Panc1 (cell line): ENCODE measurements around the gene CMTM7. TPM values are rescaled to one million over a fixed set of nuclear protein-coding genes. Genes with fewer than 3 reads are reported as not detected.
"Not testable (repeated sequence)": the region's sequence is repeated elsewhere in the genome, so short reads cannot be mapped to it uniquely, and the experiment has no call there.

ENCODE experiments used
- ATAC-seq: fragments of 200-7000 bp; cut with Tn5 transposase; 2 replicates; pipeline ENCODE4 v1.9.1; 2020; ENCODE audit warnings: mild to moderate bottlenecking, moderate library complexity
- BruUV-seq: library from RNA; stranded (reverse); fragments of 400-500 nt; replicated peaks from 2 replicates; lab custom pipeline; 2021; lab: Mats Ljungman, UMichigan
- CTCF ChIA-PET: fragments of 300-600 bp; sonication (Branson Sonifier 250); formaldehyde crosslinking; loops from one replicate; lab custom pipeline; 2022; ENCODE audit warnings: antibody characterized with exemption; lab: Charles Lee
- POLR2A ChIA-PET: fragments of 300-600 bp; sonication (Branson Sonifier 250); formaldehyde crosslinking; loops from one replicate; lab custom pipeline; 2022; ENCODE audit warnings: antibody characterized with exemption; lab: Charles Lee
- DNase-seq: peaks from one replicate; pipeline ENCODE4 v3.0.0-alpha.2; 2010; ENCODE audit warnings: low read depth, low spot score
- H3K27ac ChIP-seq: 2 replicates; pipeline ENCODE4 v1.5.1; 2011; ENCODE audit warnings: mild to moderate bottlenecking, low read length, inconsistent platforms
- H3K27me3 ChIP-seq: fragments of 200-500 bp; sonication (Bioruptor generic); 2 replicates; pipeline ENCODE4 v1.6.0; 2014; ENCODE audit warnings: low read length, inconsistent platforms; ENCODE audit not compliant: control insufficient read depth, insufficient read depth
- H3K36me3 ChIP-seq: fragments of 200-500 bp; sonication (Bioruptor generic); 2 replicates; pipeline ENCODE4 v1.5.1; 2014; ENCODE audit warnings: inconsistent platforms, mild to moderate bottlenecking, low read length, moderate library complexity; ENCODE audit not compliant: control insufficient read depth, insufficient read depth
- H3K4me1 ChIP-seq: 2 replicates; pipeline ENCODE4 v1.5.1; 2011; ENCODE audit warnings: inconsistent platforms, mild to moderate bottlenecking, low read length, moderate library complexity; ENCODE audit not compliant: control insufficient read depth, insufficient read depth
- H3K4me3 ChIP-seq, 2 experiments: 2 replicates each; pipeline ENCODE4 v1.5.1; 2011 to 2012; ENCODE audit warnings: low read depth in 2 of 2, low read length in 2 of 2, mild to moderate bottlenecking in 2 of 2, inconsistent platforms in 1 of 2, moderate library complexity in 1 of 2
- H3K9me3 ChIP-seq: fragments of 200-500 bp; sonication (Bioruptor generic); 2 replicates; pipeline ENCODE4 v1.5.1; 2014; ENCODE audit warnings: low read depth, mild to moderate bottlenecking, inconsistent platforms, low read length, moderate library complexity; ENCODE audit not compliant: control insufficient read depth, insufficient read depth
- POLR2AphosphoS5 ChIP-seq: IDR thresholded peaks from 2 replicates; pipeline ENCODE4 v1.6.1; 2012; ENCODE audit warnings: mild to moderate bottlenecking, low read depth, low read length, moderate library complexity
- SIN3A ChIP-seq: IDR thresholded peaks from 2 replicates; pipeline ENCODE4 v1.6.1; 2012; ENCODE audit warnings: low read depth, mild to moderate bottlenecking, low read length, moderate library complexity, borderline replicate concordance; ENCODE audit not compliant: insufficient read depth
- TCF7L2 ChIP-seq: IDR thresholded peaks from 2 replicates; pipeline ENCODE4 v1.6.1; 2011; ENCODE audit warnings: mild to moderate bottlenecking, low read depth, low read length, inconsistent platforms
- in situ Hi-C: cut with HindIII; loops from 2 replicates; pipeline ENCODE4 v1.10.0; 2016; ENCODE audit warnings: low sequenced_read_pairs, low pct_unique_long_range_greater_than_20kb
- intact Hi-C: fragments of 100-400 bp; cut with micrococcal nuclease; formaldehyde crosslinking; loops from one replicate; pipeline ENCODE4 v1.10.0; 2022; ENCODE audit not compliant: unreplicated experiment
- total RNA-seq: library from RNA; stranded (reverse); gene quantifications from one replicate; pipeline ENCODE4 v1.2.1, GENCODE V29; 2021; ENCODE audit not compliant: unreplicated experiment
- TF ChIP-seq, protein P1 (sequence below): fragments of 450-650 bp; IDR thresholded peaks from 2 replicates; pipeline ENCODE4 v1.5.1; 2017; ENCODE audit warnings: mild to moderate bottlenecking
- TF ChIP-seq, protein P2 (sequence below), 2 experiments: IDR thresholded peaks; 2 replicates each; pipeline ENCODE4 v1.6.1; 2011 to 2012; ENCODE audit warnings: low read depth in 2 of 2, control low read depth in 1 of 2, low read length in 1 of 2, mild to moderate bottlenecking in 1 of 2, moderate library complexity in 1 of 2; ENCODE audit not compliant: insufficient read depth in 1 of 2

The CMTM7 gene
- total RNA-seq, 1 experiment from 2014 or later, result 43.5 TPM

DNA sequence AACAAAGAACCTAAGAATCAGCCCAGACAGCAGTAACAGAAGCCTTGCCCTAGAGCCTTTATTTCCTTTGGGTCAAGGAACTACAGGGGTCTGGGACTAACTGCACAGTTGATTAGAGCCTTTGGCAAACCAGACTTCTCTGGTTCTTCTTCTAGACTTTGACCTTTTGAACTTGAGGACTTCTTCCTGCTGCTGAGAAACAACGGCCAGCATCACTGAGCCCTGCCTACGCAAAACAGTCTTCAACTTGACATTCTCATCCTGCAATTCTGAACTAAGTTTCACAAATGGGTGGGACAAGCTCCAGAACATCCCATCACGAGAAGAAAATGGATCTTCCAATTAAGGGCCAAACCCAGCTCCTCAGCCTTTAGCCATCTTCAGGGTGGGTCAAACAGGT is 79.6 kb downstream of the CMTM7 start:
- BruUV-seq, result no TSS peak
- POLR2A ChIA-PET, result no interaction called here
- ATAC-seq (no peak), DNase-seq (no peak)
- in situ Hi-C loops (no loop called here), intact Hi-C loops (no loop called here)
- Histone ChIP-seq H3K9me3 (no peaks in the 10 kb centered on the region), H3K27ac (peak overlapping the region; percentile 84), H3K4me3 (no peak overlapping the region), H3K27me3 (no peaks in the 10 kb centered on the region), H3K4me1 (peaks cover 22% of the 10 kb centered on the region), H3K36me3 (no peaks in the 10 kb centered on the region)
- CTCF ChIA-PET, result no interaction called here
- TF ChIP-seq, protein P1, sequence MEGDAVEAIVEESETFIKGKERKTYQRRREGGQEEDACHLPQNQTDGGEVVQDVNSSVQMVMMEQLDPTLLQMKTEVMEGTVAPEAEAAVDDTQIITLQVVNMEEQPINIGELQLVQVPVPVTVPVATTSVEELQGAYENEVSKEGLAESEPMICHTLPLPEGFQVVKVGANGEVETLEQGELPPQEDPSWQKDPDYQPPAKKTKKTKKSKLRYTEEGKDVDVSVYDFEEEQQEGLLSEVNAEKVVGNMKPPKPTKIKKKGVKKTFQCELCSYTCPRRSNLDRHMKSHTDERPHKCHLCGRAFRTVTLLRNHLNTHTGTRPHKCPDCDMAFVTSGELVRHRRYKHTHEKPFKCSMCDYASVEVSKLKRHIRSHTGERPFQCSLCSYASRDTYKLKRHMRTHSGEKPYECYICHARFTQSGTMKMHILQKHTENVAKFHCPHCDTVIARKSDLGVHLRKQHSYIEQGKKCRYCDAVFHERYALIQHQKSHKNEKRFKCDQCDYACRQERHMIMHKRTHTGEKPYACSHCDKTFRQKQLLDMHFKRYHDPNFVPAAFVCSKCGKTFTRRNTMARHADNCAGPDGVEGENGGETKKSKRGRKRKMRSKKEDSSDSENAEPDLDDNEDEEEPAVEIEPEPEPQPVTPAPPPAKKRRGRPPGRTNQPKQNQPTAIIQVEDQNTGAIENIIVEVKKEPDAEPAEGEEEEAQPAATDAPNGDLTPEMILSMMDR, result no peak

DNA sequence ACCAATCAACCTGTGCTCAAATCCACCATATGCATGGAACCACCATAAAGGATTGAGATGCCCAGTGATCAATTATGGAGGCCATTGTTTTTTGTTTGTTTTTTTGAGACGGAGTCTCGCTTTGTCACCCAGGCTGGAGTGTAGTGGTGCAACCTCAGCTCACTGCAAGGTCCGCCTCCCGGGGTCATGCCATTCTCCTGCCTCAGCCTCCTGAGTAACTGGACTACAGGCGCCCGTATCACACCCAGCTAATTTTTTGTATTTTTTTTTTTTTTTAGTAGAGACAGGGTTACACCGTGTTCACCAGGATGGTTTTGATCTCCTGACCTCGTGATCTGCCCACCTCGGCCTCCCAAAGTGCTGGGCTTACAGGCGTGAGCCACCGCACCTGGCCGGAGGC is 80.5 kb downstream of the CMTM7 start:
- H3K4me3 ChIP-seq, POLR2A ChIA-PET, in situ Hi-C loops, ATAC-seq, H3K36me3 ChIP-seq, intact Hi-C loops, DNase-seq, H3K9me3 ChIP-seq, BruUV-seq, H3K27me3 ChIP-seq, H3K27ac ChIP-seq: not testable (repeated sequence)
- H3K4me1 ChIP-seq, result peaks cover 22% of the 10 kb centered on the region
- CTCF ChIA-PET, result interaction anchor here (0.7 kb wide), 1 partner anchor 30 kb away, joined by 3 read pairs; no protein-coding TSS in a partner anchor

DNA sequence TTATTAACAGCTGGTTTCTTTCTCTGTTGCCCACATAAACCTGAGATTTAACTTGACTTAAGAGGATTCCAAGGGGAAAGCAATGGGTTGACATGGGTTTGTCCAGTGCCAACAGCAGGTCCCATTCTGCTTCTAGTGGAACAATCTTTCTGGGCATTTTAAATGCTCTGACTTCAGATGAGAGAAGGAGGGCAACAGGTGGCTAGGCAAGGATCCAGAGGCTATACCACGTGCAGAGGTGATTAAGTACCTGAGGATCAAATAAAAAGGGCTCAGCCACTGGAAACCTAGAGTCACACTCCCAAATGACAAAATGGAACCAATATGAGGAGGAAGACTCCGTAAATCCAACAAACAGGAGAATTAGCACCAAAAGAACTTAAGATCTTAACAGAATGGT is 82.5 kb downstream of the CMTM7 start:
- no peaks in the 10 kb centered on the region for H3K36me3 ChIP-seq
- no TSS peak for BruUV-seq
- CTCF ChIA-PET, result no interaction called here
- H3K27me3 ChIP-seq, result no peaks in the 10 kb centered on the region
- TF ChIP-seq, protein P1, result no peak
- TF ChIP-seq POLR2AphosphoS5 (no peak), TCF7L2 (no peak), SIN3A (no peak)
- TF ChIP-seq, protein P2, sequence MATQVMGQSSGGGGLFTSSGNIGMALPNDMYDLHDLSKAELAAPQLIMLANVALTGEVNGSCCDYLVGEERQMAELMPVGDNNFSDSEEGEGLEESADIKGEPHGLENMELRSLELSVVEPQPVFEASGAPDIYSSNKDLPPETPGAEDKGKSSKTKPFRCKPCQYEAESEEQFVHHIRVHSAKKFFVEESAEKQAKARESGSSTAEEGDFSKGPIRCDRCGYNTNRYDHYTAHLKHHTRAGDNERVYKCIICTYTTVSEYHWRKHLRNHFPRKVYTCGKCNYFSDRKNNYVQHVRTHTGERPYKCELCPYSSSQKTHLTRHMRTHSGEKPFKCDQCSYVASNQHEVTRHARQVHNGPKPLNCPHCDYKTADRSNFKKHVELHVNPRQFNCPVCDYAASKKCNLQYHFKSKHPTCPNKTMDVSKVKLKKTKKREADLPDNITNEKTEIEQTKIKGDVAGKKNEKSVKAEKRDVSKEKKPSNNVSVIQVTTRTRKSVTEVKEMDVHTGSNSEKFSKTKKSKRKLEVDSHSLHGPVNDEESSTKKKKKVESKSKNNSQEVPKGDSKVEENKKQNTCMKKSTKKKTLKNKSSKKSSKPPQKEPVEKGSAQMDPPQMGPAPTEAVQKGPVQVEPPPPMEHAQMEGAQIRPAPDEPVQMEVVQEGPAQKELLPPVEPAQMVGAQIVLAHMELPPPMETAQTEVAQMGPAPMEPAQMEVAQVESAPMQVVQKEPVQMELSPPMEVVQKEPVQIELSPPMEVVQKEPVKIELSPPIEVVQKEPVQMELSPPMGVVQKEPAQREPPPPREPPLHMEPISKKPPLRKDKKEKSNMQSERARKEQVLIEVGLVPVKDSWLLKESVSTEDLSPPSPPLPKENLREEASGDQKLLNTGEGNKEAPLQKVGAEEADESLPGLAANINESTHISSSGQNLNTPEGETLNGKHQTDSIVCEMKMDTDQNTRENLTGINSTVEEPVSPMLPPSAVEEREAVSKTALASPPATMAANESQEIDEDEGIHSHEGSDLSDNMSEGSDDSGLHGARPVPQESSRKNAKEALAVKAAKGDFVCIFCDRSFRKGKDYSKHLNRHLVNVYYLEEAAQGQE (IDR thresholded peaks at IDR 0.05; ENCODE audit: insufficient read depth in 1 of 2, low read depth in 2 of 2, low read length in 1 of 2), result no peak
- no peak overlapping the region for H3K27ac ChIP-seq
- intact Hi-C loops (no loop called here), in situ Hi-C loops (no loop called here)
- H3K4me3 ChIP-seq, result no peak overlapping the region
- no peak for ATAC-seq
- H3K4me1 ChIP-seq, result peaks cover 13% of the 10 kb centered on the region
- DNase-seq, result no peak
- H3K9me3 ChIP-seq, result no peaks in the 10 kb centered on the region
- POLR2A ChIA-PET, result no interaction called here
